Ishikawa (cell line): Measurements from ENCODE around the gene TNF.

Source experiments
- CEBPB ChIP-seq: IDR thresholded peaks from 2 replicates; pipeline ENCODE4 v1.6.1; 2012
- CREB1 ChIP-seq: IDR thresholded peaks from 2 replicates; pipeline ENCODE4 v1.6.1; 2012; ENCODE audit warnings: low read depth
- EGR1 ChIP-seq: IDR thresholded peaks from 2 replicates; pipeline ENCODE4 v1.6.1; 2012
- EP300 ChIP-seq: IDR thresholded peaks from 2 replicates; pipeline ENCODE4 v1.6.1; 2012; ENCODE audit warnings: borderline replicate concordance
- FOXM1 ChIP-seq: IDR thresholded peaks from 2 replicates; pipeline ENCODE4 v1.6.1; 2012; ENCODE audit warnings: low read depth, borderline replicate concordance
- MAX ChIP-seq: IDR thresholded peaks from 2 replicates; pipeline ENCODE4 v1.6.1; 2012
- NFIC ChIP-seq: IDR thresholded peaks from 2 replicates; pipeline ENCODE4 v1.6.1; 2012
- RAD21 ChIP-seq: IDR thresholded peaks from 2 replicates; pipeline ENCODE4 v1.6.1; 2012; ENCODE audit warnings: low read depth
- REST ChIP-seq: IDR thresholded peaks from 2 replicates; pipeline ENCODE4 v1.6.1; 2012; ENCODE audit warnings: low read depth, mild to moderate bottlenecking
- TAF1 ChIP-seq: IDR thresholded peaks from 2 replicates; pipeline ENCODE4 v1.6.1; 2012; ENCODE audit warnings: low read depth, mild to moderate bottlenecking
- TCF12 ChIP-seq: IDR thresholded peaks from 2 replicates; pipeline ENCODE4 v1.6.1; 2012; ENCODE audit warnings: low read depth
- TEAD4 ChIP-seq: IDR thresholded peaks from 2 replicates; pipeline ENCODE4 v1.6.1; 2012
- USF1 ChIP-seq: IDR thresholded peaks from 2 replicates; pipeline ENCODE4 v1.6.1; 2012
- YY1 ChIP-seq: IDR thresholded peaks from 2 replicates; pipeline ENCODE4 v1.6.1; 2012; ENCODE audit warnings: low read depth
- ZBTB7A ChIP-seq: IDR thresholded peaks from 2 replicates; pipeline ENCODE4 v1.6.1; 2012; ENCODE audit warnings: low read depth

Gene TNF

GRCh38 chr6:31619805-31620585 lies 44.6 kb downstream of the TNF start:
- TF ChIP-seq TAF1 (no peak), ZBTB7A (no peak), CEBPB (no peak), TEAD4 (peak; percentile 69), MAX (peak; percentile 98), YY1 (peak; percentile 55; the same call in 1 of the 2 replicates), CREB1 (peak; percentile 71), EP300 (no peak), TCF12 (no peak), REST (no peak), EGR1 (peak; percentile 72)

GRCh38 chr6:31620586-31621319 lies 45.4 kb downstream of the TNF start, which contains the start of gene PRRC2A:
TSS of gene PRRC2A (plus strand) at chr6:31620715. CDS start at chr6:31622790, 2,075 bp downstream.
- no peak for TF ChIP-seq CREB1
- 0 out of 2 replicates have a peak, but pooled peaks have one; percentile 49 for TF ChIP-seq ZBTB7A
- no peak for TF ChIP-seq RAD21
- no peak; the same call in none of the 2 replicates for TF ChIP-seq EGR1
- TF ChIP-seq EP300: no peak
- peak; percentile 94 for TF ChIP-seq TAF1
- TF ChIP-seq NFIC: no peak
- 0 out of 2 replicates have a peak, but pooled peaks have one; percentile 12 for TF ChIP-seq FOXM1
- TF ChIP-seq MAX: peak; percentile 53
- no peak for TF ChIP-seq CEBPB
- peak; percentile 26; the same call in 1 of the 2 replicates for TF ChIP-seq TCF12
- no peak for TF ChIP-seq USF1
- peak; percentile 95 for TF ChIP-seq YY1
- TF ChIP-seq TEAD4: no peak
- TF ChIP-seq REST: 0 out of 2 replicates have a peak, but pooled peaks have one; percentile 2

- TF ChIP-seq TCF12 (no peak), TAF1 (no peak), RAD21 (no peak), USF1 (no peak), YY1 (no peak), NFIC (no peak), EGR1 (no peak), ZBTB7A (no peak), MAX (no peak), TEAD4 (no peak), REST (no peak), EP300 (no peak), FOXM1 (no peak), CEBPB (no peak), CREB1 (no peak)
Observed at GRCh38 chr6:31621320-31621939, 46.1 kb downstream of the TNF start.
